Fibroblast of villous mesenchyme (primary cell): ENCODE results near the gene LRP1B. TPM values are rescaled to one million over a fixed set of nuclear protein-coding genes. Genes with fewer than 3 reads are reported as not detected.

ENCODE experiments used
- DNase-seq: peaks from one replicate; pipeline ENCODE4 v3.0.0-alpha.2; 2010; ENCODE audit warnings: low read depth
- H3K4me3 ChIP-seq: 2 replicates; pipeline ENCODE4 v1.5.1; 2011; ENCODE audit warnings: low read depth, mild to moderate bottlenecking, low read length
- total RNA-seq: library from RNA; depleted of rRNA; stranded (reverse); fragments of >200 nt; gene quantifications from 2 replicates; pipeline ENCODE4 v1.2.3, GENCODE V29; 2012
- TF ChIP-seq, protein P1 (sequence below): IDR thresholded peaks from 2 replicates; pipeline ENCODE4 v1.5.1; 2012; ENCODE audit warnings: low read depth, mild to moderate bottlenecking, low read length; ENCODE audit not compliant: insufficient read depth

LRP1B gene
- total RNA-seq, 1 donor = 2.2 TPM

DNA sequence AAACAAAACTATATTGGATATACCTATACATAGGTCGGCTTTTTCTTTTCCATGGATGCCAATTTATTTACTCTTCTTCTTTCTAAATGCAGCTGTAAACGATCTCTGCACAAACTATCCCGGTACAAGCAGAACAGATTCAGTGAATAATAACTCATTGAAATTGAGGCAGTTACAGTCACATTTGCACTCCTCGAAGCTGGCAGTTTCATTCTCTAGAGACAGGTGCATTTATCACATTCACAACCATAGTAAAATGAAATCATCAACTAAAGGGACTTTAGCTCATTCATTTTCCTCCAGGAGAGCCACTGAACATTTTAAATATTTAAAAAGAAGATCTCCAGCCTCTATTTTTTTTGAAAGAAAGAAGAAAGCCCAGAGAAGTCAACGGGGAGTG is 551.7 kb downstream of the LRP1B start:
- TF ChIP-seq, protein P1, sequence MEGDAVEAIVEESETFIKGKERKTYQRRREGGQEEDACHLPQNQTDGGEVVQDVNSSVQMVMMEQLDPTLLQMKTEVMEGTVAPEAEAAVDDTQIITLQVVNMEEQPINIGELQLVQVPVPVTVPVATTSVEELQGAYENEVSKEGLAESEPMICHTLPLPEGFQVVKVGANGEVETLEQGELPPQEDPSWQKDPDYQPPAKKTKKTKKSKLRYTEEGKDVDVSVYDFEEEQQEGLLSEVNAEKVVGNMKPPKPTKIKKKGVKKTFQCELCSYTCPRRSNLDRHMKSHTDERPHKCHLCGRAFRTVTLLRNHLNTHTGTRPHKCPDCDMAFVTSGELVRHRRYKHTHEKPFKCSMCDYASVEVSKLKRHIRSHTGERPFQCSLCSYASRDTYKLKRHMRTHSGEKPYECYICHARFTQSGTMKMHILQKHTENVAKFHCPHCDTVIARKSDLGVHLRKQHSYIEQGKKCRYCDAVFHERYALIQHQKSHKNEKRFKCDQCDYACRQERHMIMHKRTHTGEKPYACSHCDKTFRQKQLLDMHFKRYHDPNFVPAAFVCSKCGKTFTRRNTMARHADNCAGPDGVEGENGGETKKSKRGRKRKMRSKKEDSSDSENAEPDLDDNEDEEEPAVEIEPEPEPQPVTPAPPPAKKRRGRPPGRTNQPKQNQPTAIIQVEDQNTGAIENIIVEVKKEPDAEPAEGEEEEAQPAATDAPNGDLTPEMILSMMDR = no peak
- H3K4me3 ChIP-seq = no peak overlapping the region
- DNase-seq = no peak

DNA sequence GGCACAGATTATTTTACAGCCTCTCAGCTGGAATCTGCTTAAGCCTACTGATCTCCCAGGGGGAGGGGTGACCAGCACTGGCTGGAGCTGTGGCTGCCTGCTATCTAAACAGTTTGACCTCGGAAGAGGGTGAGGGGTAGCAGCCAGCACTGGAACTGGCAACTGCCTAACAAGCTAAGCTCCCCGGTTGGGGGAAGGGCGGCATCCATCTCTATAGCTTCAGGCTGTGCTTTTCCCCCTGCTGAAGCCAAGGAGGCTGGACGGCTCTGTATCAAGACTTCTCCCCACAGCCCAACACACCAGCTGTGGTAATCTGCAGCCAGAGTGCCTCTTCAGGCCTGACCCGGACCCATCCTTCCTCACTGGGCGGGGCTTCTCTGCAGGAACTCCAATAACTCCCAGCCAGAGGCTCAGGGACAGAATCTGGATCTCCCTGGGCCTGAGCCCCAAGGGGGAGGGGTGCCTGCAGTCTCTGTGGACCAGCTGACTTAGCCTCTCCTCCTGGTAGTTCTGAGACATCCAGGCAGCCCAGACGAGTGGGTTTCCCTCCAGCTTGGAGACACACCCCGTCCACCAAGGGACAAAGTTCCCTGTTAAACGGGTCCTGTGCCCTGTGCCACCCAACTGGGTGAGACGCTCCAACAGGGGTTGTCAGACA is 560.2 kb downstream of the LRP1B start:
- no peak for DNase-seq
- no peak overlapping the region for H3K4me3 ChIP-seq
- TF ChIP-seq, protein P1 = no peak

DNA sequence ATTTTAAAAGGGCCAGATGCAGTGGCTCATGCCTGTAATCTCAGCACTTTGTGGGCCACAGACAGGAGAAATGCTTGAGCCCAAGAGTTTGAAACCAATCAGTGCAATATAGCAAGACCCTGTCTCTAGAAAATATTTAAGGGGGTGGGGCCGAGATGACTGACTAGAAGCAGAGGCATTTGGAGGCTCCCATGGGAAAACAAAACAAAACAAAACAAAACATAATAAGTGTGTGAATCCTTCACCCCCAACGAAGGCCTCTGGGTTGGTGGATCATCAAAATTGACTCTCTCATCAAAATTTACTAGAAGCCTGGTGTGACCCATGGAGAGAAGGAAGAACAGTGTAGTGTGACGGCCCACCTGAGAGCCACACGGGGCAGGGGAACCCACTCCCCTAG is 560.9 kb downstream of the LRP1B start:
- H3K4me3 ChIP-seq = no peak overlapping the region
- no peak for DNase-seq
- TF ChIP-seq, protein P1 = no peak

DNA sequence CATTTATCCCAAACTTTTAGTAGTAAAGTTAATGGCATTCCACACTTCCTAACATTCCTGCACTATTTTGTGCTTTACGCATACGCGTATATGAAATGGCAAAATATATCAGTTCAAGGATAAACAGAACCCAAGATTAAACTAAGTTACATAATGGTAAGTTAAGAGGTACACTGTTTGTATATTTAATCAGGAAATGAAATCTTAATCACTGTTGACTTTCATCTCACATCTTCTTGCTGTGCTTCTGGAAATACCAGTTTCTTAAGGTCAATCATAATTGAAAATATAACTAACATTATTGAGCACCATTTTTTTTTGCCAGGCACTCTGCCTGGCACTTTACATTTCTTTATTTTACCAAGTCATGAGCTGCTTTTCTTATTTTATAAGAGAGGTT is 565.2 kb downstream of the LRP1B start:
- TF ChIP-seq, protein P1 = no peak
- no peak overlapping the region for H3K4me3 ChIP-seq
- no peak for DNase-seq

DNA sequence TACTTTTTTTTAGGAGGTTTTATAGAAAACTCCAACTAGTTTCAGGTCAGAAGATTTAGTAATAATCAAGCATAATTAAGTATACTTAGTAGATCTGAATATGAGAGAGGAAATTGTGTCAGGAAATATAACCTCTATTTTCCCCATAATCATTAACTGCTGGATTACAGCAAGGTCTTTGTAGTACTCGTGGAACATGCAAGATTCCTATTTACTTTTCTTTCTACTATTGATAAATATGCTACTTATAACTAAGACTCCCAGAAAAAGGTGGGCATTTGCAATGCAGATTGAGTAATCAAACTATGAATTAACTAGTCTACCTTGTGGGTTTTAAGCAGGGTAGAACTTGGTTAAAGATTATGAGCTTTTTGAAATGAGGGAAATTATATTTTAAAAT is 570.1 kb downstream of the LRP1B start:
- no peak overlapping the region for H3K4me3 ChIP-seq
- TF ChIP-seq, protein P1 = no peak
- no peak for DNase-seq

DNA sequence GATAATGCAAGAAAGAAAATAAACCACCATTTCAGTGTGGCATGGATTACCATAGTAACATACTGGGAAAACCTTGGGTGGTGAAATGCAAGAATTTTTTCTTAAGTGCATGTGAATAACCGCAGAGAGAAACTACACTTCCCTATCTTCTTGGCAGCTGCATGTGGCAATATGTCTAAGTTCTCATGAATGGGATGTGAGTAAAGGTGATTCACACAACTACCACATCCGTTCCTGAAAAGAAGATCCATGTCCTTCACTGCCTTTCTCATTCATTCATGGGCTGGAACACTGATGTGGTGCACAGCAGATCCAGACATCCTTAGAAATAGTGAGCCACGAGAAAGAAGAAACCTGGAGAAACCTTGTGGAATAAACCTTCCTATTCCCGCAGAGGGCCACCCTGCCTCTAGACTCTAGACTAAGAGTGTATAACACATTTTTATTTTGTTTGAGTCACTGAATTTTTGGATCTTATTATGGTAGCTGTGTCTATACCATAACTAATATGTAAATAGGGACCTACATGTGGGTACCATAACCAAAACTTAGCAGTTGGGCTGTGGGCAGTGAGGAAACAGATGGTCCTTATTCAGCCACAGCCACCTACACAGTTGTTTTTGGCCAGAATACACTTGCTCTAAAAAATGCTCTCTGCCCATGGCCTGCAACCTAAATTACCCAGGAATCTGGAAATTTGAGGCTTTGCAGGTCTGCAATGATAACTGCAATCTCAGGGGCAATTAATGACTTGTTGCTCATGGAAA is 573.3 kb downstream of the LRP1B start:
- peak; percentile 58 for DNase-seq
- TF ChIP-seq, protein P1 = no peak
- H3K4me3 ChIP-seq = no peak overlapping the region
